Lung (tissue), 12 donors: ENCODE results near the gene LIN9. TPM values are rescaled to one million over a fixed set of nuclear protein-coding genes. Genes with fewer than 3 reads are reported as not detected.
A peak's percentile ranks its signal among the peaks of the same experiment; 100 is the strongest.

ENCODE experiments used
- ATAC-seq: fragments of 200-7000 bp; cut with Tn5 transposase; one replicate; pipeline ENCODE4 v1.9.1; 2020; ENCODE audit warnings: moderate number of reproducible peaks; ENCODE audit not compliant: insufficient read depth, low FRiP score
- DNase-seq, 3 donors: peaks; one replicate each; pipeline ENCODE4 v3.0.0-alpha.2; 2013 to 2017
- H3K27ac ChIP-seq, 2 donors: one replicate each; pipeline ENCODE4 v1.5.1; 2013; ENCODE audit warnings: mild to moderate bottlenecking in 2 of 2, moderate library complexity in 2 of 2, control low read depth in 1 of 2, inconsistent platforms in 1 of 2, low read depth in 1 of 2, low read length in 1 of 2
- H3K27me3 ChIP-seq, 3 donors: one replicate each; pipeline ENCODE4 v1.5.1; 2013; ENCODE audit warnings: low read length in 2 of 3; ENCODE audit not compliant: control insufficient read depth in 3 of 3, insufficient read depth in 3 of 3
- H3K36me3 ChIP-seq, 4 donors: one replicate each; pipeline ENCODE4 v1.5.1; 2013; ENCODE audit warnings: low read length in 4 of 4, mild to moderate bottlenecking in 1 of 4, moderate library complexity in 1 of 4; ENCODE audit not compliant: control insufficient read depth in 4 of 4, insufficient read depth in 4 of 4
- H3K4me1 ChIP-seq, 5 donors: one replicate each; pipeline ENCODE4 v1.5.1; 2013; ENCODE audit warnings: low read length in 5 of 5, mild to moderate bottlenecking in 2 of 5, moderate library complexity in 1 of 5; ENCODE audit not compliant: control insufficient read depth in 5 of 5, insufficient read depth in 5 of 5
- H3K4me3 ChIP-seq: one replicate; pipeline ENCODE4 v1.5.1; 2013; ENCODE audit warnings: mild to moderate bottlenecking, control low read depth, moderate library complexity
- H3K9ac ChIP-seq, 2 donors: one replicate each; pipeline ENCODE4 v1.5.1; 2013; ENCODE audit warnings: low read length in 2 of 2, control low read depth in 1 of 2; ENCODE audit not compliant: insufficient read depth in 1 of 2
- H3K9me3 ChIP-seq, 4 donors: one replicate each; pipeline ENCODE4 v1.5.1; 2013; ENCODE audit warnings: low read length in 3 of 4, mild to moderate bottlenecking in 1 of 4, moderate library complexity in 1 of 4; ENCODE audit not compliant: control insufficient read depth in 4 of 4, insufficient read depth in 3 of 4
- WGBS, 2 donors: extraction: QIAGEN DNeasy Blood & Tissue Kit; methylation state at CpG; one replicate each; pipeline ENCODE4 v1.1.7; 2013; 5-methylcytosine and 5-hydroxymethylcytosine counted together
- polyA plus RNA-seq, 2 donors: library from polyadenylated mRNA; stranded (reverse); fragments of 200-250 nt; gene quantifications; one replicate each; pipeline ENCODE4 v1.2.1, GENCODE V29; 2013
- total RNA-seq, 2 donors: library from RNA; depleted of rRNA in 1 of 2; stranded (reverse); fragments of >200 nt in 1 of 2; gene quantifications; one replicate each; pipeline ENCODE4 v1.2.1, GENCODE V29; 2014 to 2021
- TF ChIP-seq, protein P1 (sequence below): IDR thresholded peaks from 2 replicates; pipeline ENCODE4 v1.5.1; 2012; ENCODE audit warnings: mild to moderate bottlenecking; ENCODE audit errors: control extremely low read depth, extremely low read depth
- donor health status: control.
- donor health status: control.
- donor health status: Bipolar disorder and iron deficiency.
- donor health status: healthy.
- donor health status: DM: yes; HTN: yes; CAD: no.

LIN9 gene
- total and polyA plus RNA-seq, 4 donors = 1.4 to 9.7 (median 2.4) TPM

DNA sequence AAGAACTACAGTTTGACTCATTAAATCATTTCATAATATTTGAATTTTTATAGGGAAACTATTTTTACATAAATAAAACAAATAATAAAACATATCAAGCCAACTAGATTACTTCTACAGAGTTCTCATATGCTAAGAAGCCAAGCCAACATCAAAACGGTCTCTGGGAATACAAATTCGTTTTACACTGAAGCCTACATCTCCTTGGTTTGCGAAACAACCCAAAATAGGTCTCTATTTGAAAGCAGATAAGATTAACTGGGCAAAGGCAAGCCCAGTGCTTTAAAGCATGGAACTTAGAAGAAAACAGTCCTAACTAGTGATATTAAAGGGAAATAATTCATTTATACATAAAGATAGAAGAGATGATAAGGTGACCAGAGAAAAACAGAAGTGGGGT, 60.2 kb downstream of the LIN9 start:
- peaks cover 0 to 6% (median 3%) of the 10 kb centered on the region in 5 donors for H3K4me1 ChIP-seq
- H3K9me3 ChIP-seq = no peaks in the 10 kb centered on the region
- DNase-seq = peak in 2 of 3 donors; percentile 26 to 30
- no peaks in the 10 kb centered on the region for H3K27me3 ChIP-seq
- no peak overlapping the region for H3K27ac ChIP-seq
- TF ChIP-seq, protein P1, sequence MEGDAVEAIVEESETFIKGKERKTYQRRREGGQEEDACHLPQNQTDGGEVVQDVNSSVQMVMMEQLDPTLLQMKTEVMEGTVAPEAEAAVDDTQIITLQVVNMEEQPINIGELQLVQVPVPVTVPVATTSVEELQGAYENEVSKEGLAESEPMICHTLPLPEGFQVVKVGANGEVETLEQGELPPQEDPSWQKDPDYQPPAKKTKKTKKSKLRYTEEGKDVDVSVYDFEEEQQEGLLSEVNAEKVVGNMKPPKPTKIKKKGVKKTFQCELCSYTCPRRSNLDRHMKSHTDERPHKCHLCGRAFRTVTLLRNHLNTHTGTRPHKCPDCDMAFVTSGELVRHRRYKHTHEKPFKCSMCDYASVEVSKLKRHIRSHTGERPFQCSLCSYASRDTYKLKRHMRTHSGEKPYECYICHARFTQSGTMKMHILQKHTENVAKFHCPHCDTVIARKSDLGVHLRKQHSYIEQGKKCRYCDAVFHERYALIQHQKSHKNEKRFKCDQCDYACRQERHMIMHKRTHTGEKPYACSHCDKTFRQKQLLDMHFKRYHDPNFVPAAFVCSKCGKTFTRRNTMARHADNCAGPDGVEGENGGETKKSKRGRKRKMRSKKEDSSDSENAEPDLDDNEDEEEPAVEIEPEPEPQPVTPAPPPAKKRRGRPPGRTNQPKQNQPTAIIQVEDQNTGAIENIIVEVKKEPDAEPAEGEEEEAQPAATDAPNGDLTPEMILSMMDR = no peak
- peaks cover 0 to 8% (median 3%) of the 10 kb centered on the region in 4 donors for H3K36me3 ChIP-seq
- 64 to 90% methylated on average over 3 of the region's 3 CpGs for WGBS, 2 donors
- no peak overlapping the region for H3K9ac ChIP-seq
- no peak overlapping the region for H3K4me3 ChIP-seq
- no peak for ATAC-seq

DNA sequence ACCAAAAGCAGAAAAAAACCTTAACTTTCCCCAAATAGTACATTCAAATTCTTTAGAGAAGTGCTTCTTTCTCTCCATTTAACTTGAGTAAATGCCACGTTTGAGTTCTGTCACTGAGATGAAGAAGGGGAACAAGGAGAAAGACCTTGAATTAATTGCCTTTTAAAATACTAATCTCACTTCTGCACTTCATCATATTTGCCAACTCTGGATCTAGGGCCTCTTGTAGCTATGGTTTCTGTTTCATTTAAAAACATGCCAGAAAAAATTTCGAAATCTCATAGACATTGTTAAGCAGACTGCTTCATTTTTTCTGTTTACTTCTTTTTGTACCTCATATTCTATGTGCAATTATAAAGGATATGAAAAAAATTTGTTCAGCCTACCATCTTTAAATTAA, 60.9 kb downstream of the LIN9 start:
- H3K36me3 ChIP-seq = peaks cover 0 to 8% (median 3%) of the 10 kb centered on the region in 4 donors
- H3K27me3 ChIP-seq = no peaks in the 10 kb centered on the region
- H3K27ac ChIP-seq = no peak overlapping the region
- TF ChIP-seq, protein P1 = no peak
- peak in 2 of 3 donors; percentile 89 to 93 for DNase-seq
- 32 to 43% methylated on average over 2 of the region's 2 CpGs for WGBS, 2 donors
- H3K4me1 ChIP-seq = peaks cover 0 to 6% (median 3%) of the 10 kb centered on the region in 5 donors
- H3K4me3 ChIP-seq = no peak overlapping the region
- H3K9me3 ChIP-seq = no peaks in the 10 kb centered on the region
- no peak for ATAC-seq
- H3K9ac ChIP-seq = peak overlapping the region in 1 of 2 donors; percentile 68

DNA sequence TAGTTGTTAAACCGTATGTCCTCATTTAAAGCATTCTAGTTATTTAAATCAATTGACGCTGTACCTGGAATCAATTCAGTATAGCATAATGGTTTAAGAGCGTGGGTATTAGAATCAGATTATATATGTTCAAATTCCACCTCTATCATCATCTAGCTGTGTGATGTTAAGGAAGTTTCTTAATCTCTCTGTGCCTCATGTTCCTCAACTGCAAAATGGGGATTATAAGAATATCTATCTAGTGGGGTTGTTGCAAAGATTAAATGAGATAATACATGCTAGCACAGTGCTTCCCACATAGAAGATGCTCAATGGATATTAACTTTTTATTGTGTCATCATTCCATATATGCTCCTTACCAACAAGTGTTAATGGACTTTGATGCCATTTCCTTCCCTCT, 69.5 kb downstream of the LIN9 start:
- no peak overlapping the region for H3K9ac ChIP-seq
- H3K27ac ChIP-seq = no peak overlapping the region
- ATAC-seq (no peak), DNase-seq (no peak)
- no peaks in the 10 kb centered on the region for H3K4me1 ChIP-seq
- TF ChIP-seq, protein P1 = no peak
- H3K9me3 ChIP-seq = no peaks in the 10 kb centered on the region
- 97 to 99% methylated on average over 3 of the region's 3 CpGs for WGBS, 2 donors
- H3K36me3 ChIP-seq = peaks cover 0 to 9% (median 4%) of the 10 kb centered on the region in 4 donors
- H3K27me3 ChIP-seq = no peaks in the 10 kb centered on the region
- H3K4me3 ChIP-seq = no peak overlapping the region

DNA sequence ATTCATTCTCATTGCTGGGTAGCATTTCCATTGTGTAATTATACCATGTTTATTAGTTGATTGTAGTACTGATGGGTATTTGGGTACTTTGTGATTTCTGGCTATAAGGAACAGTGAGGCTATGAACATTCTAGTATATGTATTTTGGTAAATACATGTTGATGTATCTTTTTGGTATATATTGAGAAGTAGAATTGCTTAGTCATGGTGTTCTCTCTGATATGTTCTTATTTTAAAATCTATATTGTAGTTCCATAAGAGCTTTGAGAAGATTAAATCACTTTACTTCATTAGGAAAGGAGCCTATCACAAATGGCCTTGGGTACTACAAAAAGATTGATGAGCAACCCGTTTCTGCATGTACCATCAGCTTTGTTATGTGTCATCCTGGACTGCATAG, 72.1 kb downstream of the LIN9 start:
- Histone ChIP-seq H3K4me3 (no peak overlapping the region), H3K27ac (no peak overlapping the region), H3K27me3 (no peaks in the 10 kb centered on the region), H3K9ac (no peak overlapping the region), H3K4me1 (no peaks in the 10 kb centered on the region), H3K9me3 (no peaks in the 10 kb centered on the region), H3K36me3 (peaks cover 0 to 14% (median 5%) of the 10 kb centered on the region in 4 donors)
- TF ChIP-seq, protein P1 = no peak
- WGBS, 2 donors = 84 to 98% methylated on average over 1 of the region's 1 CpG
- ATAC-seq = no peak
- no peak for DNase-seq
